SU-DHL-6 (cell line): ENCODE measurements around the gene TMED3.

Experiments used
- H2AFZ ChIP-seq: fragments of 200-600 bp; sonication (generic); 2 replicates; pipeline ENCODE4 v1.6.1; 2014; ENCODE audit warnings: low read depth, mild to moderate bottlenecking, moderate library complexity, mixed read lengths, antibody characterized with exemption, low read length; ENCODE audit not compliant: severe bottlenecking
- H3F3A ChIP-seq: fragments of 200-600 bp; shearing (Covaris generic); 2 replicates; pipeline ENCODE4 v1.6.0; 2016; ENCODE audit warnings: antibody characterized with exemption, mild to moderate bottlenecking; ENCODE audit not compliant: insufficient read depth
- H3K27ac ChIP-seq: fragments of 200-600 bp; sonication (generic); 2 replicates; pipeline ENCODE4 v1.5.1; 2016; ENCODE audit warnings: low read depth, mild to moderate bottlenecking, low read length, moderate library complexity, mixed read lengths
- H3K27me3 ChIP-seq: fragments of 200-600 bp; sonication (generic), shearing (Covaris generic); 2 replicates; pipeline ENCODE4 v1.6.0; 2014; ENCODE audit warnings: mild to moderate bottlenecking, low read length
- H3K36me3 ChIP-seq: fragments of 200-600 bp; sonication (generic); 2 replicates; pipeline ENCODE4 v1.6.1; 2014; ENCODE audit warnings: mild to moderate bottlenecking, low read length, mixed read lengths
- H3K4me2 ChIP-seq: fragments of 300-600, 200-600 bp; shearing (Covaris generic), sonication (generic); 2 replicates; pipeline ENCODE4 v1.6.0; 2014; ENCODE audit warnings: low read length, low read depth, mild to moderate bottlenecking; ENCODE audit not compliant: poor library complexity, severe bottlenecking
- H3K4me3 ChIP-seq: fragments of 200-600 bp; sonication (generic); 2 replicates; pipeline ENCODE4 v1.5.1; 2014; ENCODE audit warnings: antibody characterized with exemption, low read length, mild to moderate bottlenecking, mixed read lengths; ENCODE audit not compliant: insufficient read depth, poor library complexity, severe bottlenecking
- H3K79me2 ChIP-seq: fragments of 200-600 bp; sonication (generic); 2 replicates; pipeline ENCODE4 v1.6.1; 2014; ENCODE audit warnings: mild to moderate bottlenecking, low read length, moderate library complexity; ENCODE audit not compliant: insufficient read depth
- H3K9ac ChIP-seq: fragments of 200-600 bp; sonication (generic); 2 replicates; pipeline ENCODE4 v1.7.0; 2014; ENCODE audit warnings: mild to moderate bottlenecking, low read length
- H3K9me2 ChIP-seq: fragments of 200-600 bp; sonication (generic); replicated peaks from 2 replicates; pipeline ENCODE4 v1.6.1; 2014; ENCODE audit warnings: low read length; ENCODE audit not compliant: insufficient read depth
- H3K9me3 ChIP-seq: fragments of 200-600 bp; sonication (generic); 2 replicates; pipeline ENCODE4 v1.6.1; 2014; ENCODE audit warnings: low read length, mixed read lengths; ENCODE audit not compliant: insufficient read depth
- H4K20me1 ChIP-seq: fragments of 200-600 bp; sonication (generic); 2 replicates; pipeline ENCODE4 v1.6.1; 2014; ENCODE audit warnings: low read depth, mild to moderate bottlenecking, antibody characterized with exemption, low read length, moderate library complexity, mixed read lengths
- EZH2phosphoT487 ChIP-seq: fragments of 200-600 bp; sonication (generic), shearing (Covaris generic); conservative IDR thresholded peaks from 2 replicates; pipeline ENCODE4 v1.6.1; 2018; ENCODE audit warnings: mild to moderate bottlenecking, antibody characterized with exemption, low read length, moderate library complexity, mixed read lengths
- TF ChIP-seq, protein P1 (sequence below): fragments of 200-600 bp; sonication (generic); IDR thresholded peaks from one replicate; pipeline ENCODE4 v1.5.1; 2017; ENCODE audit warnings: antibody characterized with exemption, mild to moderate bottlenecking, low read length, moderate library complexity; ENCODE audit not compliant: insufficient read depth, poor library complexity, severe bottlenecking

Gene TMED3

DNA sequence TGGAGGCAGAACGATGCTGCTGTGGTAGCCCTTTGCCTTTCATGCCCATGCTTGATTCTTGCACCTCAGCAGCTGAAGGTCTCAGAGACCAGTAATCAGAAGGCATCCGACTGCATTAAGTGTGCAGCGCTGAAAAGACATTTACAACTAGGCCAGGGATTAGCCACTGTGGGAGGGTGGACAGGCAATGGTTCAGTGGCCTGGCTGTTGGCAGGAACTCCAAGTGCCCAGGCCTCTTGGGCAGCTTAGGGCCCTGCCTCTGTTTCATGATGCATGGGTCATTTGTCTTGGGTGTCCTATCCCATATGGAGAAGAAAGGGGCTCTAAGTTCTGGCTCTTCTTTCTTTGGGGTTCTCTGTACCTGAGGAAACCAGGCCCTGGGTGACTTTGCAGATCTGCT, 11.4 kb downstream of the TMED3 start:
- TF ChIP-seq EZH2phosphoT487 = no peak
- TF ChIP-seq, protein P1, sequence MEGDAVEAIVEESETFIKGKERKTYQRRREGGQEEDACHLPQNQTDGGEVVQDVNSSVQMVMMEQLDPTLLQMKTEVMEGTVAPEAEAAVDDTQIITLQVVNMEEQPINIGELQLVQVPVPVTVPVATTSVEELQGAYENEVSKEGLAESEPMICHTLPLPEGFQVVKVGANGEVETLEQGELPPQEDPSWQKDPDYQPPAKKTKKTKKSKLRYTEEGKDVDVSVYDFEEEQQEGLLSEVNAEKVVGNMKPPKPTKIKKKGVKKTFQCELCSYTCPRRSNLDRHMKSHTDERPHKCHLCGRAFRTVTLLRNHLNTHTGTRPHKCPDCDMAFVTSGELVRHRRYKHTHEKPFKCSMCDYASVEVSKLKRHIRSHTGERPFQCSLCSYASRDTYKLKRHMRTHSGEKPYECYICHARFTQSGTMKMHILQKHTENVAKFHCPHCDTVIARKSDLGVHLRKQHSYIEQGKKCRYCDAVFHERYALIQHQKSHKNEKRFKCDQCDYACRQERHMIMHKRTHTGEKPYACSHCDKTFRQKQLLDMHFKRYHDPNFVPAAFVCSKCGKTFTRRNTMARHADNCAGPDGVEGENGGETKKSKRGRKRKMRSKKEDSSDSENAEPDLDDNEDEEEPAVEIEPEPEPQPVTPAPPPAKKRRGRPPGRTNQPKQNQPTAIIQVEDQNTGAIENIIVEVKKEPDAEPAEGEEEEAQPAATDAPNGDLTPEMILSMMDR = no peak
- Histone ChIP-seq H3K9me2 (no peaks in the 10 kb centered on the region), H3K36me3 (0 out of 2 replicates have a peak, but pooled peaks cover 7% of the 10 kb centered on the region), H3K4me3 (no peak overlapping the region), H3F3A (no peaks in the 10 kb centered on the region), H3K9me3 (no peaks in the 10 kb centered on the region), H3K9ac (no peak overlapping the region), H3K4me2 (no peak overlapping the region), H4K20me1 (peaks cover 5% of the 10 kb centered on the region; the same call in 1 of the 2 replicates), H3K27me3 (no peaks in the 10 kb centered on the region), H3K27ac (no peak overlapping the region), H2AFZ (no peak overlapping the region), H3K79me2 (peaks cover 8% of the 10 kb centered on the region; the same call in 1 of the 2 replicates)

DNA sequence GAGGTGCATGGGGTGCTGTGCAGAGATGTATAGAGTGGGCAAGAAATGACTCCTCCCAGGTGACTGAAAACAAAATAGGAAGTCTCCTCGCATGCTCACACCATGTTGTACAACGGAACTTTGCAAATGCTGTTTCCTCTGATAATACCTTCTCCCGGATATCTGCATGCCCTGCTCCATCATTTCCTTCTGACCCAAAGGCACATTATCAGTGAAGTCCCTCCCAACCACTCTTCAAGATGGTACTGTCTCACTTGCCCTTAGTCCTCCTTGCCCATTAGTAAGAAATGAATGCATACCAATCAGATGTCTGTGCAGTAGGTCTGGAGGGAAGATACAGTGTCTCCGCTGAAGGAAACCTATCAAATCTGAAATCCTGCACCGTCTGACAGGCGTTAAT, 12.0 kb downstream of the TMED3 start:
- Histone ChIP-seq H3K4me3 (no peak overlapping the region), H2AFZ (no peak overlapping the region), H3K9me2 (no peaks in the 10 kb centered on the region), H3K4me2 (no peak overlapping the region), H3K36me3 (0 out of 2 replicates have a peak, but pooled peaks cover 7% of the 10 kb centered on the region), H3K27ac (no peak overlapping the region), H3K79me2 (peaks cover 8% of the 10 kb centered on the region; the same call in 1 of the 2 replicates), H3K9ac (no peak overlapping the region), H3F3A (no peaks in the 10 kb centered on the region), H3K27me3 (no peaks in the 10 kb centered on the region), H4K20me1 (peaks cover 5% of the 10 kb centered on the region; the same call in 1 of the 2 replicates), H3K9me3 (no peaks in the 10 kb centered on the region)
- no peak for TF ChIP-seq EZH2phosphoT487
- TF ChIP-seq, protein P1 = no peak

DNA sequence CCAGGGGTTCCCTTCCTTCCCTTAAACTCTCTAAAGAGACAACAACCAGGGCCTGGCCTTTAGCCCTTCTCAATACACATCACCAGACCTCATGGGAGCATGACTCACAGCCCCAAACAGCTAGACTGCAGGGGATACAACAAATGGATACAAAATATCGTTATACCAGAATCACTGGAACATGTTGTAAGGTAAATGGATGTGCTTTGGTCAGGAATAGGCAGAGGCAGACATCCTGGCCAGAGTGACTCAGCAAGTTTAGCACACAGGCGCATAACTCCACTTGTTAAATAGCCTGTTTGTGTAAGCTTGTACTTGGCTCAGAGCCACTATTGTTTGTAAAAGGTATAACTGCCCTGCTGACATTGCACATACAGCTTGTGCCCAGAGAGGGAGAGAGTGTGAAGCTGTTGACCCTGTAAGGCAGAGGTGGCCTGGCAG, 18.3 kb downstream of the TMED3 start:
- Histone ChIP-seq H3K79me2 (no peaks in the 10 kb centered on the region), H2AFZ (no peak overlapping the region), H3F3A (no peaks in the 10 kb centered on the region; the same call in 1 of the 2 replicates), H3K27ac (no peak overlapping the region), H3K9ac (no peak overlapping the region), H3K9me3 (no peaks in the 10 kb centered on the region), H4K20me1 (no peaks in the 10 kb centered on the region), H3K27me3 (no peaks in the 10 kb centered on the region), H3K4me2 (no peak overlapping the region), H3K4me3 (no peak overlapping the region), H3K36me3 (no peaks in the 10 kb centered on the region), H3K9me2 (no peaks in the 10 kb centered on the region)
- TF ChIP-seq, protein P1 = no peak
- no peak for TF ChIP-seq EZH2phosphoT487
